ENCODE results near the gene ZNF428. TPM values are rescaled to one million over a fixed set of nuclear protein-coding genes. Genes with fewer than 3 reads are reported as not detected.

ZNF428 gene
- total RNA-seq, 1 donor, result 14.0 TPM

DNA sequence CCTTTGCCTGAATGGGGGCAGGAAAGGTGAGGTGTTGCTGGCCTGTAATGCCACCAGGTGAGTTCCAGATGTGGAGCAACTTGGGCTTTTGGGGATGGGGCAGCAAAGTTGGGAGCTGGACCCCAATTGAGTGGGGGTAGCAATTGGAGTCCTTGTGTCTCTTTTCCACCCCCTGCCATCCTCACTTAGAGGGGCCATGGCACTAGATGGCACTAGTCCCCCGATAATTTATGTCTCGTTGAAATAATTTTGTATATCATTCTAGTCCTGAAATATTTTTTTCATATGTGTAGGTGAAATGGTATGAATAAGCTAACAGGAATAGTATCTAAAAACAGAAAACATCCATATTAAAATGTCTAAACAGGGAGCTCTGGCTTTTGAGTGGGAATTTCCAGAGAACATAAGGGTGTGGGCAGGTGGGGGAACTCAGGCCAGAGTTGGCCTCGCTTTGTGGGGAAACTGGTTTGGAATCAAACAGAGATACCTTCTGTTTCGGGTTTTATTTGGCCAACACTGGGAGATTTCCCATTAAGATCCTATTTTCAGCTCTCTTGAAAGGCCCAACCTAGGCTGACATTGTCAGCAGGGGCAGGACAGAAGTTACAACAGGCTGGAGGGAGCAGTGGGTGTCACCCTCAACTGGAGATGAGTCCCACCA lies 19.7 kb downstream of the ZNF428 start:
- H3K4me3 ChIP-seq (ENCODE audit: low read depth, low read length), result no peak overlapping the region
- DNase-seq (ENCODE audit: low read depth), result no peak
- TF ChIP-seq, protein P1, sequence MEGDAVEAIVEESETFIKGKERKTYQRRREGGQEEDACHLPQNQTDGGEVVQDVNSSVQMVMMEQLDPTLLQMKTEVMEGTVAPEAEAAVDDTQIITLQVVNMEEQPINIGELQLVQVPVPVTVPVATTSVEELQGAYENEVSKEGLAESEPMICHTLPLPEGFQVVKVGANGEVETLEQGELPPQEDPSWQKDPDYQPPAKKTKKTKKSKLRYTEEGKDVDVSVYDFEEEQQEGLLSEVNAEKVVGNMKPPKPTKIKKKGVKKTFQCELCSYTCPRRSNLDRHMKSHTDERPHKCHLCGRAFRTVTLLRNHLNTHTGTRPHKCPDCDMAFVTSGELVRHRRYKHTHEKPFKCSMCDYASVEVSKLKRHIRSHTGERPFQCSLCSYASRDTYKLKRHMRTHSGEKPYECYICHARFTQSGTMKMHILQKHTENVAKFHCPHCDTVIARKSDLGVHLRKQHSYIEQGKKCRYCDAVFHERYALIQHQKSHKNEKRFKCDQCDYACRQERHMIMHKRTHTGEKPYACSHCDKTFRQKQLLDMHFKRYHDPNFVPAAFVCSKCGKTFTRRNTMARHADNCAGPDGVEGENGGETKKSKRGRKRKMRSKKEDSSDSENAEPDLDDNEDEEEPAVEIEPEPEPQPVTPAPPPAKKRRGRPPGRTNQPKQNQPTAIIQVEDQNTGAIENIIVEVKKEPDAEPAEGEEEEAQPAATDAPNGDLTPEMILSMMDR (IDR thresholded peaks at IDR 0.05; ENCODE audit: insufficient read depth, low read length), result no peak

DNA sequence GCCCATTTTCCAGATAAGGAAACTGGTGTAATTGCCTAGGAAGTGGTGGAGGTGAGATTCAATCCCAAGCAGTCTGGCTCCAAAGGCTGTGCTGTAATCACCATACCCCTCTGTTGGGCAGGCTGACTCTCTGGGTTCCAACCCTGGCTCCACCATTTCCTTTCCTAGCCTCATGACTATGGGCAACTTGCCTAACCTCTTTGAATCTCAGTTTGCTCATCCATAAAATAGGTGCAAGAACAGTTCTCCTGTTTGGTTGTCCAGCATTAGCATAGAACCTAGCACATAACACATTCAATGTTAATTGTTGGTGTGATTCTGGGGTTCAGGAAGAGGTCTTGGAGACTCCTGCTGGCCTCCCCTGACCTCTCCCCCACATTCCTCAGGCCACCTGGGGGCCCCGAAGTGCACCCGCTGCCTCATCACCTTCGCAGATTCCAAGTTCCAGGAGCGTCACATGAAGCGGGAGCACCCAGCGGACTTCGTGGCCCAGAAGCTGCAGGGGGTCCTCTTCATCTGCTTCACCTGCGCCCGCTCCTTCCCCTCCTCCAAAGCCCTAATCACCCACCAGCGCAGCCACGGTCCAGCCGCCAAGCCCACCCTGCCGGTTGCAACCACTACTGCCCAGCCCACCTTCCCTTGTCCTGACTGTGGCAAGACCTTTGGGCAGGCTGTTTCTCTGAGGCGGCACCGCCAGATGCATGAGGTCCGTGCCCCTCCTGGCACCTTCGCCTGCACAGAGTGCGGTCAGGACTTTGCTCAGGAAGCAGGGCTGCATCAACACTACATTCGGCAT lies 20.8 kb downstream of the ZNF428 start:
- TF ChIP-seq, protein P1 (IDR thresholded peaks at IDR 0.05; ENCODE audit: insufficient read depth, low read length), result no peak
- DNase-seq (ENCODE audit: low read depth), result no peak
- H3K4me3 ChIP-seq (ENCODE audit: low read depth, low read length), result no peak overlapping the region

DNA sequence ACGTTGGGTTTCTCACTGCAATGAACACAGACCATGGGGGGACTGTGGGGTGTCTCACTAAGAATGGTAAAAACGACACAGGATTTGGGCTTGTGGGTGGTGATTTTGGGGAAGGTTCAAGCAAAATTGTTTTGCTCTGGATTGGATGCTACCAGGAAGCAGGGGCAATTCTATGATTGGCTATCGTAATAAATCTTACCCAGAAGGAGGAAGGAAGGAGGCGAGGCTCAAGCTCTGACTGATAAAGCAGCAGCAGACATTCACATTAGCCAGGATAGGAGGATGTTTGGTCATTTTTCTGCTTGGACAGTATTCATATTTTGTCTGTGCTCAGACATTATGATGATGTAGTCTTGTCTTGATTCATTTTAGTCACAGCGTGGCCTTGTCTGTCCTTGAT lies 21.6 kb downstream of the ZNF428 start:
- peak overlapping the region; percentile 94 for H3K4me3 ChIP-seq (ENCODE audit: low read depth, low read length)
- no peak for DNase-seq (ENCODE audit: low read depth)
- TF ChIP-seq, protein P1 (IDR thresholded peaks at IDR 0.05; ENCODE audit: insufficient read depth, low read length), result no peak

DNA sequence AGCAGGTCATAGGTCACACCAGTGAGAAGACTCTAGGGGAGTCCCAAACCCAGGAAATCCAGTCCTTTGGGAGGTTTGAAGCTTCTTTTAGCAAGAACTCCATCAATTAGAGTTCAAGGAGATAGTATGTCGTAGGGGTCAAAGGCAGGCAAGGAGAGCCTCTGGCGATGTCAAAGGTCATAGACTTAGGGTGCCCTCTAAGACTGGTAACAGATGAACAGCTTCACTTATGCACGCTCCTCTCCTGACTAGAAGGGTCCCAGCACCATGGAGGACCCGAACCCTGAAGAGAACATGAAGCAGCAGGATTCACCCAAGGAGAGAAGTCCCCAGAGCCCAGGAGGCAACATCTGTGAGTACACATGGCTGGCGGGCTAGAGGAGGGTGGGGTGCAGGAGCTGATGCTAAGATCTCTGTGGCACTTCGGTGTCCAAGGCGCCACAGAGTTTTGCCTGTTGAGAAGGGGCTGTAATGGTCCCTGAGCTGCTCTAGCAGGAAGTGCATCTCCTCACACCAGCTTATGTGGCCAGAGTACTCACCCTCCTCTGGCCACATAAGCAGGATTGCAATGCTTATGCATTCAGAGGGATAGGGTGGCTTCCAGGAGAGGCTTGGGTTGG lies 22.5 kb downstream of the ZNF428 start:
- peak overlapping the region; percentile 94 for H3K4me3 ChIP-seq (ENCODE audit: low read depth, low read length)
- DNase-seq (ENCODE audit: low read depth), result no peak
- TF ChIP-seq, protein P1 (IDR thresholded peaks at IDR 0.05; ENCODE audit: insufficient read depth, low read length), result no peak

DNA sequence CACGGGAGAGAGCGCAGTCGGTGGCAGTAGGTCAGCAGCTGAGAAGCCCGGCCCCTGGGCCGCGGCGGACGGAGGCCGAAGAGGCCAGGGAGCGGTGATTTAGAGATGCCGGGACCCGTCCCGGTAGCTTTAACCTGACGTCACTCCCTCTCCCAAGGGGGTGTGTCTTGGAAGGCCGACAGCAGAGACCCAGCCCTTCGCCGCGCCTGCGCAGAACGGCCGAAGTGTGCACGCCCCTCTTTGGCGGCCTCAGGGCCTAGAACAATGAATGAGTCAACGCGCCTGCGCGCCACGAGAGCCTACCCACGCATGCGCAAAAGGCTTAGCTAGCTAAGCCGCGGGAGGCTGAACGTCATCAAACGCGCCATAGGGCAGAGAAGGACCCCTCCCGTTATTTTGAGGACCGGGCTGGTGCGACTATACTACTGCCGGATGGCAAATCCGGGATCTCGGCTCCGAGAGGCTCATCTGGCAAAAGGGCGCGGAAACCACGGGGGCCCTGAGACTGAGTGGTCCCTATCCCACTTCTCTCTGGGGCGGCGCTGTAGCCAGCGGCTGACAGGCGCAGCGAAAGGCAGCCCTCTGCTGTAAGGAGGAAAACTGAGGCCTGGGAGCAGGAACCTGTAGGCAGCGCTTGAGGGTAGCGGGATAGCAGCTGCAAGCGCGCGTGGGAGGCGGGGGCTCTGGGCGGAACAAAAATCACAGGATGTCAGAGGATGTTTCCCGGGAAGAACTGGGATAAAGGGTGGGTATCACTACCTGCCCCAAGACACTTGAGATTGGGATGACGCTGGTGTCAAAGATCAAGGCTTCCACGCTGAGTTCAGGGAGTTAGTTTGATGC lies 23.2 kb downstream of the ZNF428 start, which contains the start of the genes IRGQ and ZNF576:
Gene IRGQ, minus strand, starts transcription at position 136 of the 843 bp plus-strand sequence. CDS start 796 bp downstream, outside the sequence.
Gene ZNF576, plus strand, starts transcription at position 597 of the 843 bp plus-strand sequence. CDS start 514 bp downstream, outside the sequence.
- H3K4me3 ChIP-seq (ENCODE audit: low read depth, low read length), result peak within 1 kb of the TSS; percentile 94
- TF ChIP-seq, protein P1 (IDR thresholded peaks at IDR 0.05; ENCODE audit: insufficient read depth, low read length), result no peak
- DNase-seq (ENCODE audit: low read depth), result peak; percentile 99

DNA sequence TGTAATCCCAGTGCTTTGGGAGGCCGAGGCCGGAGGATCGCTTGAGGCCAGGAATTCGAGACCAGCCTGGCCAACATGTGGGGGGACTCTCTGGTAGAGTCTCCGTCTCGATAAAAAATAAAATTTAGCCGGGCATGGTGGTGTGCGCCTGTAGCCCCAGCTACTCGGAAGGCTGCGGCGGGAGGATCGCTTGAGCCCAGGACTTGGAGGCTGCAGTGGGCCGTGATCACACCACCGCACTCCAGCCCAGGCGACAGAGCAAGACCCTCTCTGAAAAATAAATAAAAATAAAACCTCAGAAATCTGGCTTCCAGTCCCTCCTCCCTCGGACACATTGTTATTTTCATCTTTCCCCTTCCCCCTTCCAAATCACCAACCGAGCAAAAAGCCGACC lies 23.8 kb downstream of the ZNF428 start:
- peak overlapping the region; percentile 85 for H3K4me3 ChIP-seq (ENCODE audit: low read depth, low read length)
- DNase-seq (ENCODE audit: low read depth), result no peak
- TF ChIP-seq, protein P1 (IDR thresholded peaks at IDR 0.05; ENCODE audit: insufficient read depth, low read length), result no peak
